ENCODE measurements around the gene DSG3. TPM values are rescaled to one million over a fixed set of nuclear protein-coding genes. Genes with fewer than 3 reads are reported as not detected.

The DSG3 gene
- total and polyA plus RNA-seq, 2 of the 8 experiments (the other 6 are each of a cell fraction or from before 2014, with no cell fraction given): 0.03 to 0.07 TPM

GRCh38 chr18:31428211-31428610, 19.3 kb upstream of the DSG3 start:
- Histone ChIP-seq H3K79me2 (ENCODE audit: control insufficient read depth in 1 of 2, insufficient read depth in 2 of 2, low read length in 2 of 2) (no peaks in the 10 kb centered on the region), H2AK5ac (ENCODE audit: low read depth, low read length) (no peak overlapping the region), H3K23ac (ENCODE audit: insufficient read length) (no peak overlapping the region), H3K9ac (replicated peaks in 1 of 4; ENCODE audit: extremely low read depth in 1 of 4, low read depth in 3 of 4, low read length in 3 of 4) (no peak overlapping the region), H4K8ac (ENCODE audit: extremely low read depth, insufficient read depth, low read length) (no peak overlapping the region), H2BK20ac (ENCODE audit: low read length) (no peak overlapping the region), H3K79me1 (ENCODE audit: low read depth, low read length) (no peaks in the 10 kb centered on the region), H4K20me1 (replicated peaks in 1 of 2; ENCODE audit: control insufficient read depth in 1 of 2, insufficient read depth in 2 of 2, low read length in 2 of 2) (no peaks in the 10 kb centered on the region), H3K4me2 (ENCODE audit: insufficient read depth in 1 of 2, low read depth in 2 of 2, low read length in 2 of 2) (no peak overlapping the region), H3K36me3 (ENCODE audit: control insufficient read depth in 2 of 4, insufficient read depth in 4 of 4, low read length in 3 of 4) (no peaks in the 10 kb centered on the region), H2BK15ac (ENCODE audit: low read length) (no peak overlapping the region), H2BK12ac (ENCODE audit: low read depth, low read length) (no peak overlapping the region), H2AFZ (ENCODE audit: low read length) (no peak overlapping the region), H3K14ac (ENCODE audit: insufficient read length) (no peak overlapping the region), H3K23me2 (ENCODE audit: low read depth, low read length) (no peaks in the 10 kb centered on the region), H3K4ac (replicated peaks; ENCODE audit: insufficient read length, low read depth, low read length) (no peak overlapping the region), H3K9me3 (ENCODE audit: insufficient read depth in 2 of 2, low read depth in 1 of 2, low read length in 1 of 2) (no peaks in the 10 kb centered on the region), H3K56ac (replicated peaks; ENCODE audit: insufficient read length, low read depth, low read length) (no peak overlapping the region), H2BK120ac (replicated peaks; ENCODE audit: low read depth, low read length) (no peak overlapping the region), H4K5ac (ENCODE audit: insufficient read length, low read depth, low read length) (no peak overlapping the region), H3K27ac (ENCODE audit: low read depth, low read length) (no peak overlapping the region), H3K27me3 (replicated peaks in 1 of 4; ENCODE audit: control insufficient read depth in 3 of 4, extremely low read depth in 1 of 4, insufficient read depth in 3 of 4, low read length in 3 of 4) (no peaks in the 10 kb centered on the region), H3K4me3 (ENCODE audit: extremely low read depth in 1 of 4, insufficient read depth in 2 of 4, low read depth in 3 of 4, low read length in 4 of 4) (no peak overlapping the region), H3K4me1 (replicated peaks in 1 of 4; ENCODE audit: control insufficient read depth in 3 of 4, insufficient read depth in 4 of 4, low read length in 3 of 4) (no peaks in the 10 kb centered on the region), H2BK5ac (ENCODE audit: low read depth, low read length) (no peak overlapping the region), H3K18ac (ENCODE audit: extremely low read depth, low read length) (no peak overlapping the region), H4K91ac (replicated peaks; ENCODE audit: insufficient read length, low read length) (no peak overlapping the region)
- ChIA-PET CTCF (ENCODE audit: partially characterized antibody) (no interaction called here), POLR2A (ENCODE audit: partially characterized antibody) (no interaction called here)
- 95% methylated on average over 1 of the region's 1 CpG; no CpG with 5 or more reads in 1 of the 2 experiments for WGBS, 2 experiments (ENCODE audit: extremely low coverage in 1 of 2, insufficient coverage in 1 of 2, insufficient read length in 1 of 2, insufficient replicate concordance in 2 of 2, low coverage in 1 of 2, low lambda C conversion rate in 2 of 2, missing lambda C conversion rate in 1 of 2)
- FAIRE-seq (no peak), DNase-seq (ENCODE audit: low read depth in 1 of 2, low spot score in 2 of 2) (no peak)
- no peak for TF ChIP-seq SAP30 (IDR thresholded peaks at IDR 0.05; ENCODE audit: insufficient read depth, insufficient replicate concordance, low read length)

Data from H1 (cell line).